CD4-positive, alpha-beta T cell treated with Interferon alpha-2 for 1 hour (primary cell): ENCODE data around the gene ADGRG1.
"Not testable (repeated sequence)": the region's sequence is repeated elsewhere in the genome, so short reads cannot be mapped to it uniquely, and the experiment has no call there.

Source experiments
- DNase-seq, 2 donors: peaks; one replicate each; pipeline ENCODE4 v3.0.0-alpha.2; 2020 to 2022

The ADGRG1 gene

DNA sequence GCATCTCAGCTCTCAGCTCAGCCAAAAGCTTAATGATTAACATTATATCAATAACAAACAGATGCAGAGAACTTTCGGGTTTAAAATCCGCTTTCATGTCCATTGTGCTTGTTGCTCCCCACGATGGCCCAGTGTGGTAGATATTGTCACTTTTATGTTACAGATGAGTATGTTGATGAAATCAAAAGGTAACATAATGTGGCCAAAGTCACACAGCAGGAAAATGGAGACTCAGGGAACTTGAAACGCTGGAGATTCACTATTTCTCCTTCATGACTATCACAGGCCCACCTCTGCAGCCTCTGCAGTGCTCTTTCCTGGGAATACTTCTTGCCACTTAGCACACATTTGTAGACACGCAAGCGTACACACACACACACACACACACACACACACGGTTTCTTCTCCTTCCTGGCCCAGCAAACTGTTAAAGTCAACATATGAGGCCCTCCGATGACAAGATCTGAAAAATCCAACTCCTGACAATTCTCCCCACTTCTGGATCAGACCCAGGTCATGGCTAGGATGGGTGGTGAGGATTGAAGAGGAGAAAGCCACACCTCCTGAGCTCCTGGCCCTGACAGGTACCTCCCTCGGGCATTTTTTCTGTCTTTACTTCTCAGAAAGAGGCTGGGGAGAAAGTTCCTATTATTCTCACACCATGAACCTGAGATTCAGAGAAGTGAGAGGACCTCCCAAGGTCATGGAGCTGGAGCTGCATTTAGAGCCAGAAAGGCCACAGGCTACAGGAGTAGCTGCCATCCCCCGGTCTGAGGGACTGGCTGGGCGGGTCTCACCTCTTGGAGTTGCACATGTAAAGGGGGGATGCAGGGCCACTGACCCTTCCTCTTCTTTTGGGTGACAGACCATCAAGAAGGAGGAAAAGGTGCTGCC is 75.8 kb downstream of the ADGRG1 start:
- no peak for DNase-seq

DNA sequence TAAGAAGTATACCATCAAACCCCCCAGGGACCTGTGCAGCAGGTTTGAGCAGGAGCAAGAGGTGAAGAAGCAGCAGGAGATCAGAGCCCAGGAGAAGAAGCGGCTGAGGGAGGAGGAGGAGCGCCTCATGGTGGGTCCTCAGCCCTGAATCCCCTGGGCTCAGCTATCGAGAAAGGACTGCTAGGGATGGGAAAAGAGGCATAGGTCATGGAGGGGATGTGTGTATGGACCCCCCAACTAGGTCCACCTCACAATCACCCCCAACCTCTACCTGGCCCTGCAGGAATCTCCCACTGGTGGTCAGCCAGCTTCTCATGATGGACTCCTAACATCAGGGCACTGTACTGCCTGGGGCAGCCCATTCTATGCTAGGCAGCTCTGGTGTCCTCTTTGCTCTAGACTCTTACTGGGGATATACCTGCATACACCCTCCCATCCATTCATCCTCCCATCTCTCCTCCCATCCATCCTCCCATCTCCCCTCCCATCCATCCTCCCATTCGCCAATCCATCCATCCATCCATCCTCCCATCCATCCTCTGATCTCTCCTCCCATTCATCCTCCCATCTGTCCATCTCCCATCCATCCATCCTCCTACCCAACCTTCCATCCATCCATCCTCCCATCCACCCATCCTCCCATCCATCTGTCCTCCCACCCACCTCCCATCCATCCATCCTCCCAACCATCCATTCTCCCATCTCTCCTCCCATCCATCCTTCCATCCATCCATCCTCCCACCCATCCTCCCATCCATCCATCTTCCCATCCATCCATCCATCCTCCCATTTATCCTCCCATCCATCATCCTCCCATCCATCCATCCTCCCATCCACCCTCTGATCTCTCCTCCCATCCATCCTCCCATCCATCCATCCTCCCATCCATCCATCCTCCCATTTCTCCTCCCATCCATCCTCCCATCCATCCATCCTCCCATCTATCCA is 76.7 kb downstream of the ADGRG1 start:
- DNase-seq: no peak

DNA sequence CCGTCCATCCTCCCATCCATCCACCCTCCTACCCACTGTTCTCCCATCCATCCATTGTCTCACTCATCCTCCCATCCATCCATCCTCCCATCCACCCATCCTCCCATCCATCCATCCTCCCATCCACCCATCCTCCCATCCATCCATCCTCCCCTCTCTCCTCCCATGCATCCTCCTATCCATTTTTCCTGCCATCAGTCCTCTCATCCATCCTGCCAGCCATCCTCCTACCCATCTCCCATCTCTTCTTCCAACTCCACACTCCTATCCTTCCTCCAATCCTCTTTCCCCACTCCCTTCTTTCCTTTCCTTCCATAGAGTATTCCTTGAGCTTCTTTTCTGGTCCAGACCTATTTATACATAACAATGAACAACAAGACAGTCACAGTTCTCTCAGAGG is 78.3 kb downstream of the ADGRG1 start:
- DNase-seq: no peak

DNA sequence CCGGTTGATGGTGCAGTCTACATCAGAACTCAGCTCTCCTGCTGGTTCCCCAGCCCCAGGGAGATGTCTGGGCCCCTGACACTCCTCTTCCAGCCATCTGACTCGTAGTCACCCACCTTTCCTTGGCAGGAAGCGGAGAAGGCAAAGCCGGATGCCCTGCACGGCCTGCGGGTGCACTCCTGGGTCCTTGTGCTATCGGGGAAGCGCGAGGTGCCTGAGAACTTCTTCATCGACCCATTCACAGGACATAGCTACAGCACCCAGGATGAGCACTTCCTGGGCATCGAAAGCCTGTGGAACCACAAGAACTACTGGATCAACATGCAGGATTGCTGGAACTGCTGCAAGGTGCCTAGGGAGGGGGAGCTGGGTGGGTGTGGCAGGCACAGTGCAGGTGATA is 78.9 kb downstream of the ADGRG1 start:
- DNase-seq: no peak

DNA sequence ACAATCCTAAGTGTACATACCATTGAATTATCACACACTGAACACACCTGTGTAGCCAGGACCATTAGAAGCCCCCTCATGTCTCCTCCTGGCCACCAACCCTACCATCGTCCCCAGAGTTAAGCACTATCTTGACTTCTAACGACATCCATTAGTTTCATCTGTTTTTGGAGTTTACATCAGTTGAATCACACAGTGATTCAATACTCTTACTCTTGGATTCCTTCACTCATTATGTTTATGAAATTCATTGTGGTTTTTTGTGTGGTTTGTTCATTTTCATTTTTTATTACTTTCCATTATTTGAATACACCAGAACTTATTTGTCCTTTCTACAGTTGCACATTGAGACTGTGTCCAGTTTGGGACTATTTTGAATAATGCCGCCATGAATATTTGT is 79.7 kb downstream of the ADGRG1 start:
- no peak for DNase-seq

DNA sequence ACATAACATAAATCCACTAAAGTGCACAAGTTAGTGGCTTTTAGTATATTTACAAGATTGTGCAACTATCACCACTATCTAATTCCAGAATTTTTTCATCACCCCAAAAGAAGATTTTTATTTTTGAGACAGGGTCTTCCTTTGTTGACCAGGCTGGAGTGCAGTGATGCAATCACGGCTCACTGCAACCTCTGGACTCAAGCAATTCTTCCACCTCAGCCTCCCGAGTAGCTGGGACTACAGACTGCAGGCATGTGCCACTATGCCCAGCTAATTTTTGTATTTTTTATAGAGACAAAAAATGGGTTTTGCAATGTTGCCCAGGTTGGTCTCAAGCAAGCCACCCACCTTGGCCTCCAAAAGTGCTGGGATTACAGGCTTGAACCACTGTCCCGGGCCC is 81.2 kb downstream of the ADGRG1 start:
- no peak for DNase-seq

DNA sequence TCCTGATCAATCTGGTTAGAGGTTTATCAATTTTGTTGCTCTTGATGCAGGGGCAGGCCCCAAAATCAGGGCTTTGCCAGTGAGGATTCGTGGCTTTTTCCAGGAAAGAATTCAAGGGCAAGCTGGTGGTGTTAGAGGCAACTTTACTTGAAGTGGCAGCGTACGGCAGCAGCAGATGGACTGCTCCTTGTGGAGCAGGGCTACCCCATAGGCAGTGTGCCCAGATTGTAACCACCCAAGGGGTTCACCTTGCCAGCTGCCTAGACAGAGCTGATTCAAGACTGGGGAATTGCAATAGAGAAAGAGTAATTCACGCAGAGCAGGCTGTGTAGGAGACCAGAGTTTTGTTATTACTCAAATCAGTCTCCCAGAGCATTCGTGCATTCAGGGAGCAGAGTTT is 82.9 kb downstream of the ADGRG1 start:
- DNase-seq: no peak

DNA sequence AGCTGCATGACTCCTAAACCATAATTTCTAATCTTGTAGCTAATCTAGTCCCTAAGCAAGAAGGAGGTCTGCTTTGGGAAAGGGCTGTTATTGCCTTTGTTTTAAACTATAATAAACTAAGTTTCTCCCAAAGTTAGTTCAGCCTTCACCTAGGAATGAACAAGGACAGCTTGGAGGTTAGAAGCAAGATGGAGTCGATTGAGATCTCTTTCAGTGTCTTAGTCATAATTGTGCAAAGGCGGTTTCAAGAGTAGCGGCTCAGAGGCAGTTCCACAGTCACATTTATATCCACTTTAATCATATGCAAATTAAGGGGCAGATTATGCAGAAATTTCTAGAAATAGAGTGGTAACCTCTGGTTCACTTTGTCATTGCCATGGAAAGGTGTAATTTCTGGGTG is 83.6 kb downstream of the ADGRG1 start:
- DNase-seq: no peak

DNA sequence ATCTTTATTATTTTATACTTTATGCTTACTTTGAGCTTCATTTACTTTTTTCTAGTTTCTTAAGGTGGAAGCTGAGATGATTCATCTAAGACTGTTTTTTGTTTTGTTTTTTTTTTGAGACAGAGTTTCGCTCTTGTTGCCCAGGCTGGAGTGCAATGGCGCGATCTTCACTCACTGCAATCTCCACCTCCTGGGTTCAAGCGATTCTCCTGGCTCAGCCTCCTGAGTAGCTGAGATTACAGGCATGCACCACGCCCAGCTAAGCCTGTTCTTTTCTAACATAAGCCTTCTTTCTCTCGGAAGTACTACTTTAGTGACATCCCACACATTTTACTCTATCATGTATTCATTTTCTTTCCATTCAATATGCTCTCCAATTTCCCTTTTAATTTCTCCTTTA is 84.1 kb downstream of the ADGRG1 start:
- not testable (repeated sequence) for DNase-seq

DNA sequence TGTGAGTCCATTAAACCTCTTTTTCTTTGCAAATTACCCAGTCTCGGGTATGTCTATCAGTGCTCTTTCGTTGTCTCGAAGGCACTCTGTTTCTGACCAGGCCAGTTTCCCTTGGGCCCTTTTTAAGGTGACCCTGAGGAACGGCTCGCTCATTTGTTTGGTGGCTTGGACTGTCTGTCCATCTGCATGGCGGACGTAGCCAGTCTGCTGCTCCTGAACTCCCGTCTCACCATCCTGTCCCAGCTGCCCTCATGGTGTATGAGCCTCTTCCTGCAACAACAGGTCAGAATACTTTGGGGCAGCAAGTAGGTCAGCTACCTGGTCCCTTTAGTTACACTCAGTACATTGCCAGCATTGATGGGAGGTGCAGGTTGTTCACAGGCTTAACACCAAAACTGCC is 85.2 kb downstream of the ADGRG1 start:
- no peak for DNase-seq

DNA sequence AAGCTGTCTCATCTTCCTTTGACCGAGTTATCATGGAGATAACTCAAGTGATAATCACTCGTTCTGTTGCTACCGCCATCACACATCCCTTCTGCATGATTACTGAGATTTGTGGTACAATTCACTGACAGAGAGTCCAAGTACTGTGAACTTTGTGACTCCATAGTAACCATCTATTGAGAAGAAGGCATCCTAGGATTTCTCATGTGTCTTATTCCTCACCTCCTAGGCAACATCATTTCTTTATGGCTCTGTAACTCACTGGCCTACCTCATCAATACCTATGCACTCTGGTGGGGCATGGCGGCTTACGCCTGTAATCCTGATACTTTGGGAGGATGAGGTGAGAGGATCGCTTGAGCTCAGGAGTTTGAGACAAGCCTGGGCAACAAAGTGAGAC is 85.6 kb downstream of the ADGRG1 start:
- no peak for DNase-seq
